VCaP (cell line): ENCODE data around the gene PTGIS.

Source experiments
- H3K27ac ChIP-seq: fragments of 450-650 bp; 2 replicates; pipeline ENCODE4 v1.5.1; 2017
- CTCF ChIP-seq: fragments of 450-650 bp; conservative IDR thresholded peaks from 2 replicates; pipeline ENCODE4 v1.5.1; 2017; ENCODE audit warnings: mild to moderate bottlenecking, moderate library complexity

Gene PTGIS

GRCh38 chr20:49563015-49563980 is 4.6 kb downstream of the PTGIS start:
- no peak for TF ChIP-seq CTCF
- no peak overlapping the region for H3K27ac ChIP-seq

DNA sequence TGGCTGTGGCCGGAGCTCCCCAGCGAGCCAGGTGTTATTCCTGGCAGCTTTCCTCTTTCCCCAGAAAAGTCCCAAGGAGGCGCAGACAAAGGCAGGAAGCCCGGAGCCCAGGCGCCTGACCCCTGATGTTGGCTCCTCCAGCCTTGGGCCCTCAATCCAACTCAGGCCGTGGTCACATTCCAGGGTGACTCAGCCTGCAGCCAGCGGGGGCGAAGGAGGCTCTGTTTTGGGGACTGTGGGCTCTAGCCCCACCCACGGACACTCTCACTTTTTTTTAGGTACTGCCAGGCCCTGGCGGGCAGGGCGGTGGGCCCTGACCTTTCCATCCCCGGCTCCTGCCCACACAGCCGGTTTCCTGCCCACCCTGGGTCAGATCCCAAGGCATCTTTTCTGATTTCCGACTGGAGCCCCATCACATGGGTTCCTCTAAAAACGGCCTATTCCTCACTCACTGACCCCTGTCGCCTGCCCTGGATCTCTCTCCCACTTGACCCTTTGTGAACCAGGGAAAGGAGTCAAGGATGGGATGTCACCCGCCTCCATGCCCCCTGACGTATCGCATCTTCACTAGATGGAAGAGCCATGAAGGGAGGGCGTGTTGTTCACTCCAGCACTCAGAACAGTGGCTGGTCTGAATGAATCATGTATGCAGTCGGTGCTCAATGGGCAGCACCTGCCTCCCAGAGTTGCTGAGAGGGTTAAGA is 5.5 kb downstream of the PTGIS start:
- TF ChIP-seq CTCF = no peak
- no peak overlapping the region for H3K27ac ChIP-seq

DNA sequence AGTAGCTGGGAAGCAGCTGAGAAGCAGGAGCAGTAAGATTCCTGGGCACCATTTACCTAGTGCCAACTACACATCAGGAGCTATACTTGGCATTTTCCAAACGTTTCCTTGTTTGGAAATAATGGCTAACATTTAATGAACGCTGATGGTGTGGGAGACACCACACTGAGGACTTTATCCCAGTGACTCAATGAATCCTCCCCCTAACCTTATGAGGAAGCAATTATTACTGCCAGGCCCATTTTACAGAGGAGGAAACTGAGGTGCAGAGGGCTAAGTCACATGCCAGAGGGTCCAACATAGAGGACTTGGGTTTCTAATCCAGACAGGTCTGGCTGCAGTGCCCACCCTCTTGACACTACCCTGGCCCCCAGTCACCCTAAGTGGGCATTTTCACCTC is 6.1 kb downstream of the PTGIS start:
- no peak overlapping the region for H3K27ac ChIP-seq
- no peak for TF ChIP-seq CTCF

DNA sequence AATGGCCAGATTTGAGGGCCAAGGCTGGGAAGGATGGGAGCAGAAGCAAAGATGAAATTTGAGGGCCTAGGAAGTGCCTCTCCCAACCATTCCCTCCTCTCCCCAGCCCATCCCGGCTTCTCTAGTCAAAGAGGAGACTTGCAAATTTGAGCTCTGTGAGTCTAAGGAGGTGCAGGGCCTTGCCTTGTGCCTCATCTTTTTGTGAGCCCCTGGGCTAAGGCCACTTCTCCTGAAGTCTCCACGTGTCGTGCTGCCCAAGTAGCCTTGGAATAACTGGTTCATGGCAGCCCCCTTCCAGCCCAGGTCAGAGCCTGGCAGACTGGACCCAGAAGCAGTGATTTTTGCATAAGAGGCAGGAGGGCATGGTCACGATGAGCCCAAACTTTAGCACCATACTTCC is 6.7 kb downstream of the PTGIS start:
- H3K27ac ChIP-seq = no peak overlapping the region
- TF ChIP-seq CTCF = no peak

DNA sequence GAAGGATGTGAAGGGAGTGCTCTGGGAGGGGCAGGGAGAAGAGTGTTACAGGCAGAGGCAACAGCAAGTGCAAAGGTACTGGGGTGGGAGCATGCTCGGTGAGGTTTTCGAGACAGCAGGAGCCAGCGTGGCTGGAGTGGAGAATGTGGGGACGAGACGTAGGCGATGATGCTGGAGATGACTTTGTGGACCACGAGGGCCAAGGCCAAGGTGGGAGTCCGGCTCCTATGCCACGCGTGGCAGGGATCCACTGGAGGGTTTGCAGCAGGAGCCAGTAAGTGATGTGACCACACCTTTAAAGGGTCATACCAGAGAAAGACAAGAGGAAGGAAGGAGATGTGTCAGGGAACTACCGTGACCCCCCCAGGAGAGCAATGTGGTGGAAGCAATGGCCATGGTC is 7.3 kb downstream of the PTGIS start:
- TF ChIP-seq CTCF = no peak
- H3K27ac ChIP-seq = no peak overlapping the region

DNA sequence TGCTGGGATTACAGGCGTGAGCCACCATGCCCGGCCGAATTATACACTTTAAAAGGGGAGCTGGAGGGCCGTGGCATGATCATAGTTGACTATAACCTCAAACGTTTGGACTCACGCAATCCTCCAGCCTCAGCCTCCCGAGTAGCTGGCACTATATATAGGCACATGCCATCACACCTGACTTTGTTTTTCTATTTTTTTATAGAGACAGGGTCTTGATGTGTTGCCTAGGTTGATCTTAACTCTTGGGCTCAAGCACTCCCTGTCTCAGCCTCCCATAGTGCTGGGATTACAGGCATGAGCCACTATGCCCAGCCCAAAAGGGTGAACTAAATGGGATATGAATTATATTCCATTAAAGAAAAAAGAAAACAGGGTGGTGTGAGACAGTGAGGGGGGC is 7.8 kb downstream of the PTGIS start:
- no peak for TF ChIP-seq CTCF
- H3K27ac ChIP-seq = no peak overlapping the region

- TF ChIP-seq CTCF = no peak
- H3K27ac ChIP-seq = no peak overlapping the region
Observed at GRCh38 chr20:49559411-49560081, 8.4 kb downstream of the PTGIS start.
